Pons (tissue), 1 donor: ENCODE measurements around the gene CDKL2.

Source experiments
- DNase-seq: peaks from one replicate; pipeline ENCODE4 v3.0.0-alpha.2; 2016; ENCODE audit warnings: low spot score

CDKL2 gene

DNA sequence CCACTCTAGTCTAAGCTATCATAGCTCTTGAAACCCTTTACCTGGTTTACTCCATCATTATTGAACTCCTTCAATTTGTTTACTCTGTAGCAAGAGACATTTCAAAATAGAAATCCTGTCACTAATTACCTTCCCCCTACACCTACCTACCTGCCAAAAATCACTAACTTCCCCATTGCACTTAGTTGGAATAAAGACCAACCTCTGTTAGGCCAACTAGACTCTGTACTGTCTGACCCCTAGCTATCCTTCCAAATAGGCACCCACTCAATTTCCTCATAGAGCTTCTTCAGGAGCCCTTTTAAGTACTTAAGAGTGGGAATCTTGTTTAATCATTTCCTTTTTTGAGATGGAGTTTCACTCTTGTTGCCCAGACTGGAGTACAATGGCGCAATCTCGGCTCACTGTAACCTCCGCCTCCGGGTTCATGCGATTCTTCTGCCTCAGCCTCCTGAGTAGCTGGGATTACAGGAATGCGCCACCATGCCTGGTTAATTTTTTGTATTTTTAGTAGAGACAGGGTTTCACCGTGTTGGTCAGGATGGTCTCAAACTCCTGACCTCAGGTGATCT is 8.9 kb upstream of the CDKL2 start:
- DNase-seq = no peak

DNA sequence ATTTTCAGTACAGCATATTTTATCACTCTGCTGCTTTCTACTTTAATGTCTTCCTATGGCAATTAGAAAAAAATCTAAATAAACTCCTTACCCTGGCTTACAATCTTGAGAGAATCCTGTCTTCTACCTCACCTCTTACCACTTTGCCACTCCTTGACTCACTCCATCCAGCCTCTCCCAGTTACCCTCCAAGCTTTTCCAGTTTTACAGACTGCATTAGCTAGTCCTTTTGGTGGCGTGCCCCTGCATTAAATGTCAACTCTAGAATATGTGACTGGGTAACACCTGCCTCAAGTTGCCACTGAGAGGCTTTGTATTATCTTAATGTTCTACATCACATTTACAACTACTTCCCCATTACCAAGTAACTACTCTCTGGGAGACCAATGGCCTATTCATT is 7.5 kb upstream of the CDKL2 start:
- DNase-seq = no peak

DNA sequence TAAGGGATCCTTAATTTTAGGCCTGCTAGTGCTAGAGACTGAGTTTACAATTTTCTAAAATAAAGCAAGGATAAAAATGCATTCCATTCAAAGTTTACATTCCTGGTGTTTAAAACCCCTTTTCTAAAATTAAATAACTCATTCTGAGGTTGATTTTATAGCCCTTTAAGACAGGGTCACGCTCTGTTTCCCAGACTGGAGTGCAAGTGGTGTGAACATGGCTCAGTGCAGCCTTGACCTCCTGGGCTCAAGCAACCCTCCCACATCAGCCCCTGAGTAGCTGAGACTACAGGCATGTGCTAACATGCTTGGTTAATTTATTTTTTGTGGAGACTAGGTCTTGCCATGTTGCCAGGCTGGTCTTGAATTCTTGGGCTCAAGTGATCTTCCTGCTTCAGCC is 6.8 kb upstream of the CDKL2 start:
- DNase-seq = no peak

DNA sequence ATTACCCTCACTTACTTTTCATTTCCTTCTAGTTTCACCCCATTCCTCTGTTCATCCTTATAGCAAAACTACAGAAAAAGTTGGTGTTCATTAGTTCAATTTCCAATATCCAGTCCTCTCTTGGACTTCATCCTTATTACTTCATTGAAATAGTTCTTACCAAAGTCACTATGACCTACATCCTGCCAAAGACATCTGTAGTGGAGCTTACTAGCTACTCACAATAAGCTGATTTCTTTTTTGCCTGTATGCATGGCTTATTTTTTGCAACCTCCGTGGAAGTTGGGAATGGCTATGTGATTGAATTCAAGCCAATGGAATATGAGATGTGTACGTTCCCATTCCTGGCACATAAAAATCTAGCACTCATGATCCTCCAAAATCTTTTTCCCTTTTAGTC is 4.6 kb upstream of the CDKL2 start:
- DNase-seq = no peak

DNA sequence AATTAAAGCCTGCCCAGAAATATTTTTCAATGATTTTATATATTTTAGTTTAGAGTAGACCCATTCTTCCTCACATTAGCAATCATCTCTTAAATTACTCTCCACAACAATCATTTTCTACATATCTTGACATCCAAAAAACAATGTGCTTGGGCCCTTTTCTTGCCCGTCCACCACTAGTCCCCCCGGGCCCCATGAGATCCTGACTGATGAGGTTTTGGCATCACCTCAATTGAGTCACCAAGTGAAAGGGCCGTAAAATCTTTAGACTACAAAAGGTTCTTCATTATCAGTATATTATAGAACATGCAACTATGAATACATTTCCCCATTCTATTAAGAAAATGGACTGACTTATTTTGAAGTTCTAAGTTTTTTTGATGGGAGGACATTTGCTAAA is 4.0 kb upstream of the CDKL2 start:
- no peak for DNase-seq

DNA sequence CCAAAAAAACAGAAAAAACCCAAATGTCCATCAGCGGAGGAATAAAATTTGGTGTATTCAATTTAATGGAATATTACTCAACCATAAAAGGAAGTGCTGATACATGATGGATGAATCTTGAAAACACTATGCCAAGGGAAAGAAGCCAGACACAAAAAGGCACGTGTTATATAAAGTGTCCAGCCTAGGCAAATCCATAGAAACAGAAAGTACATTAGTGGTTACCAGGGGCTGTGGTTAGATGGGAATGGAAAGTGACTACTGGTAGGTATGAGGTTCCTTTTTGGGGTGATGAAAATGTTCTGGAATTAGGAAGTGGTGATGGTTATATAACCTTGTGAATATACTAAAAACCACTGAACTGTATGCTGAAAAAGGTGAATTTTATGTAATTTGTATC is 3.5 kb upstream of the CDKL2 start:
- no peak for DNase-seq

DNA sequence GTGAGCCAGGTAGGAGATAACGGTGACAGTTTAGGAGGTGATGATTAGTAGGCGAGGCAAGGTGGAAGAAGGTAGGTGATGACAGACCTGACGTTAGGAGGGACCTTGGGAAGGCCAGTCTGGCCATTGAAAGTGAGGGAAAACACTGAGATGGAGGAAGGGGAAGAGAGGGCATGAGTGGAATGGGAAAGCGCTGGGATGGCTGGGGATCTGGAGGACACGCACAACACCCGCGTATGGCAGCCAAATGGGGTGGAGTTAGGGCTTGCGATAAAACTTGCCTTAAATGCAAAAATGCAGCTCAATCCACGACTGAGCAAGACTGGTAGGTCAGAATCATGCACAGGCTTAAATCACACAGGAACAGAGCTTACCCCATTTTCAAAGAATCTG is 605 bp upstream of the CDKL2 start:
- DNase-seq = no peak

DNA sequence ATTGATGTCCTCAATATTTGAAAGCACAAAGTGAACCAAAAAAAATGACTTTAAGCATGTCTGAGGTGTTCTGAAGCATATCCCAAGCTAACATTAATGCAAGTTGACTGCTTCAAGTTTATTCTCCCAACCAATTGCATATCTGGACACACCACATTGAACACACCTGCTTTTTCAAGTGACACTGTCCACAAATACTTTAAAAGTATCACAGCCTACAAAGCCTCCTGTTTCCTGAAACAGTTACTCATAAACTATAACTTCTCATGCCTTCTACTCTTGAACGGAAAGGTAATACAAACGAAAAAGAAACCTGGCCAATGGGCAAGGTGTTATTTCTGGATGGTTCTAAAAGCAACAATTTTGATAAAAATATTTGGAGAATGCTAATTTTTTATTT is 1.1 kb downstream of the CDKL2 start:
- peak; percentile 20 for DNase-seq

DNA sequence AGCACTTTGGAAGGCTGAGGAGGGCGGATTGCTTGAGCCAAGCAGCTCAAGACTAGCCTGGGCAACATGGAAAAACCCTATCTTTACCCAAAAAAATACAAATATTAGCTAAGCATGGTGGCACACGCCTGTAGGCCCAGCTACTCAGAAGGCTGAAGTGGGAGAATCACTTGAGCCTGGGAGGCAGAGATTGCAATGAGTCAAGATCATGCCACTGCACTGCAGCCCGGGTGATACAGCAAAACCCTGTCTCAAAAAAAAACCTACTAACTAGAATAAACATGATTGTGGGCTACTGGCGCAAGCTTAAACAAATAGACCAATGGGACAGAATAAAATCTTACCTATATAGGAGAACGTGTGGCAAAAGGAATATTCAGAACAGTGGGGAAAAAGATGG is 7.3 kb downstream of the CDKL2 start:
- no peak for DNase-seq

DNA sequence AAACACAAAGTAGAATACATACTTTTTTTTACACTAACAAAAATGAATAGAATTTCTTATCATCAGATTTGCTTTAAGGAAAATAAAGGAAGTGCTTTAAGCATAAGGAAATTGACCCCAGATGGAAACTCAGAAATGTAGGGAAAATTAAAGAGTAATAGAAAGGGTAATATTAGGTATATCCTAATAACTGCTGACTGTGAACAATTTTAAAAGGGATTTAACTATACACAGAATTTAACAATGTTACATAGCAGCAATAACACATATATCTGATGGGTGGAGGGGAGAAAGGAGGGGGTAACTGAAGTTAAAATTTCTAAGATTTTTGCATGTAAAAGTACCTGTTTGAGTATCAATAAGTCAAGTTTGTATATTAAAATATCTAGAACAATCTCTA is 8.6 kb downstream of the CDKL2 start:
- DNase-seq = no peak

DNA sequence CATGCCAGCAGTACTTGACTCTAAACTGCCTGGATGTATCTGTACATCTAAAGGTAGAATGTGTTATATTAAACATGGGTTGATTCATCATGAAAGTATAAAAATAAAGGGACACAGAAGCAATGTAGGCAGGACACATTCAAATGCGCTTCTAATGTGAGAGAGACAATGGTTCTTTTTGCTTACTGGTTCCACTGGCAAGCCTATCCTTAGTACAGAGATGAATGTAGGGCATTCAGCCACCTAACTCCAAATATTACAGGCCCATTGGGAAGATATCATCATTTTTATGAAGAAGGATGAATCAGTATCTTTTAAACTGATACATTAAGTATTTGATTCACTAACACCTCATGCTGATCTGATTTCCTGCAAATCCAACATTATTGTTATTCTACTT is 18.0 kb downstream of the CDKL2 start:
- peak; percentile 85 for DNase-seq

DNA sequence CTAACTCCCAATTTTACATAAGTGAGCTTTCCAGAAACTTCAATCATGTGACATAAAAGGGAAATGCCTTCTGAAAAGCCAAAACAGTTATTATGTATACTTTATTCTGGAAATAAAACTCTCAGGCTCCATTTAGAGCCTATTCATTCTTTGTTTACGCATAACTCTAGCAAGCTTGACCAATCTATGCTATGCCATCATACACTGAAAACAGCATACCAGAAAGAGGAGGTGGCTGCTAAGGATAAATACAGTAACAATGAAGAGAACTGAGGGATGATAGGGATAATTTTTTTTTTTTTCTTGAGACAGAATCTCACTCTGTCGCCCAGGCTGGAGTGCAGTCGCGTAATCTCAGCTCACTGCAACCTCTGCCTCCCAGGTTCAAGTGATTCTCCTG is 24.4 kb downstream of the CDKL2 start:
- DNase-seq = no peak

DNA sequence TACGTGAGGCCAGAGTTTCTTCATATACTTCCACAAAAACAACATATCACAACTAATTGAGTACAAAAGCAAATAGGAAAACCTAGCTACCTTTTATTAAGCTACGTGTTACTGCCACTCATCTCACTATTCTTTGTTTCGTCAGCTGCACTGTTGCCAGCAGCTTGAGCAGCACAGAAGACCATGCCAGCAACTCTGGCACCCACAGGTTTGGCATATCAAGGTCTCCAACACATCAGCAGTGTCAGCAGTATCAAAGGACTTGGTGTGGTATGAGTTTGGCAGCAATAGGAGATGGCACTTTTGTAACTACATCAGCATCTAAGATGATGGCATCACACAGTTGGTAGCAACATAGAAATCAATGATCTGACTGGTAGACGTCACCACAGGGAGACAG is 30.7 kb downstream of the CDKL2 start:
- DNase-seq = no peak

DNA sequence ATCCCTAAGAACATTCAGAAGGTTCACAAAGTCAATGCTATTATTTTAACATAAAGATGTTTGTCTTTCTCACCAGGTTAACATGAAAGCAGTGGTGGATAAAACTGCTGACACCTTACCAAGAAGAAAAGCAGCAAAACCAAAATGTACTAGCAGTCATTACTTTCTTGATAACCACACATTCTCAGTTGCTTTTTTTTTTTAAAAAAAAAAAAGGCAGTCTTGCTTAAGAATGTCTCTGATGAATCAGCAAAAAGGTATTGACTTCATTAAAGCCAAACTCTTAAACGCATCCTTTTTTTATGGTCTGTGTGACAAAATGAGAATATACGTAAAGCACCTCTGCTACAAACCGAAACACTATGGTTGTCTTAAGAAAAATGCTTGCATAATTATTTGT is 31.9 kb downstream of the CDKL2 start:
- no peak for DNase-seq

DNA sequence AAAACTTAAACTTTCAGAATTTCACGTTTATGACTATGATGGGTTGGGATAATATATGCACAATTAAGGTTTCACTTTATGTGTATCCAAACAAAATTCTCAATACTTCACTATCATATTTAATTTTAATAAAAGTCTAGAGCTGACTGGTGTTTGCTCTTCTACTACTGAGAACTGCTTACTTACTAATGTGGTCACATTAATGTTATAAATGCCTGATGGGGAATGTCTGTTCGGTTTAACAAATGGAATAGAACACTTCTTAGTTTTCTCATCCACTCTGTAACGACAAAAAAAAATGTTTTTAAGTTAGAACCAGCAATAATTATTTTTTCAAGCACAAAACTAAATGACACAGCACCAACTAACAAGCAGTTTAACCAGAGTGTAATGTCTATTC is 34.3 kb downstream of the CDKL2 start:
- no peak for DNase-seq

DNA sequence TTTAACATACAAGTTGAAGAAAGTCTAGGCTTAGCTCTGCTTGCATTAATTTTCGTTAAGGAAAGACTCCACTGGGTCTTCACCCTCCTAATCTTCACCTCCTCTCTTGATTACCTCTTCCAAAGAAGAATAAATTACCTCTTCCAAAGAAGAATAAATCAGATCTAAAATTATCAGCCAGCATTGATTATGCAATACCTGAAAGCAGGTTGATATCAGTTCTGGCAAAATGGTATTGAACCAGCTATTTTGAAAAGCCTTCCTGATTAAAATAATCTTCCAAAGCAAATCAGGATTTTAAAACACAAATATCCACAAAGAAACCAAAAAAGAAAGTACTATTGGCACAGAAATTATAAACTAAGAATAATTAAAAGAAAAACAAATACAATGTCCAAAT is 36.9 kb downstream of the CDKL2 start:
- no peak for DNase-seq

DNA sequence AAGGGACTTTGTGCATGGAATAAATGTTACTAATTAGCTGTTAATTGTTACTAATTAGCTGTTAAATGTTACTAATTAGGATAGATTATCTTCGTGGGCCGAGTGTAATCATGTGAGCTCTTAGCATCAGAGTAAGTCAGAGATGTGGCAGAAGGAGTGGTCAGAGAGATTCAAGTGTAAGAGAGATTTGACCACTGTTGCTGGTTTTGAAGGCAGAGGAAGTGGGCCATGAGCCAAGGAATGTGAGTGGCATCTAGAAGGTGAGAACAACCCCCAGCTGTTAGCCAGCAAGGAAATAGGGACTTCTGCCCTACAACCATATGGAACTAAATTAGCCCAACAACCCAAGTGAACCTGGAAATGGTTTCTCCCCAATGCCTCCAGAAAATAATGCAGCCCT is 46.3 kb downstream of the CDKL2 start:
- no peak for DNase-seq

DNA sequence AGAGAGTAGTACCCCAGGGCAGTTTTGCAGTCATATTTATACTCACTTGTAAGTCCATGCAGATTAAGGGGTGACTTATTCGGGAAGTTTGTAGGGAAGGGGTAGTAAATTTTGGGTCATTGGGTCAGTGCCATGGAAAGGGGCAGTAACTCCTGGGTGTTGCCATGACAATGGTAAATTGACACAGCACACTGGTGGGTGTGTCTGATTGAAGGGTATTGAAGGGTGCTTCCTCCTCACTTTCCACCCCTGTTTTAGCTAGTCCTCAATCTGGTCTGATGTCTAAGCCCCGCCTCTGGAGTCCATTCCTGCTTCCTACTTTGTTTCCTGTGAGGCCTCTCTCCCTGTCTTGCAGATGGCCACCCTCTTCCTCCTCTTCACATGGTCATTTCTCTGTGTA is 62.6 kb downstream of the CDKL2 start:
- DNase-seq = no peak

DNA sequence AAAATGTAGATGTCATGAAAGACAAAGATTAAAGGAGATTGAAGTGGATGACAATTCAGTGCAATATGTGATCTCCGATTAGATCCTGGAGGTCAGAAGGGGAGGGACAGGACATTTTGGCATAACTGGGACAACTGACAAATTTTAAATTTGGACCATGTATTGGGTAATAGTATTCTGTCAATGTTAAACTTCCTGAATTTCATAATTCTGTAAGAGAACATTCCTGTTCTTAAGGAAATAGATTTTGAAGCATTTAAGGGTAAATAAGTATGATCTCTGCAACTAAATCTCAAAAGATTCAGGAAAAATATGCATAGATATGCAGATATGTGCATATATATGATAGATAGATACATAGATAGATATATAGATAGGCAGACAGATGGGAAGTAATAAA is 63.4 kb downstream of the CDKL2 start:
- no peak for DNase-seq

DNA sequence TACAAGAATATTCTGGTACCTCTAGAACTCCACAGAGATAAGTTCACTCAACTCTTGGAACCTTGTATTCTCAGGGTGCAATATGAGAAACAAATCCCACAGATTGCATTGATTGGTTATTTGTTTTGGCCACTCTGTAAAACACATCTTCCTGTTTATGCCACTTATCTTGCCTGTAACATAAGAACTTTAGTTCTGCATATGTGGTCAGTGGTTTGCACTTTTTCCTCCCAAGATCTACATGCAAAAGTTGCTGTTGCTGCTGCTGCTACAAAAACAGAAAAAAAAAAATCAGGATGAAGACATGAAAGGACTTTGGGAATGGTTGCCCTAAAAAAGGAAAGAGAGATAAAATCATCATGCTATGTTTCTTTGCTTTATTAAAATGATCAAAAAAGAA is 64.8 kb downstream of the CDKL2 start:
- no peak for DNase-seq

DNA sequence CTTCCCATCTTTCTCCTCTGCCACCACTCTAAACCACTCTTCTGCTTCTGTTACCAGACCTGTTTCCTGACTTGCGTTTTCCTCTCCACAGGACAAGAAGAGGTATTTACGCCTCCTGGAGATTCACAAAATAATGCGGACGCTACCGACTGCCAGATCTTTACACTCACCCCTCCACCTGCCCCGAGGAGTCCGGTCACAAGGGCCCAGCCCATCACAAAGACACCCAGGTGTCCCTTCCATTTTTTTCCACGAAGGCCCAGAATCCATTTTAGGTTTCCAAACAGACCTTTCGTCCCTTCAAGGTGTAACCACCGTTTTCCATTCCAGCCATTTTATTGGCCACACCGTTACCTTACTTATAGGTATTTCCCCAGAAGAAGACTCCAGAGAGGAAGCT is 66.3 kb downstream of the CDKL2 start:
- DNase-seq = no peak

DNA sequence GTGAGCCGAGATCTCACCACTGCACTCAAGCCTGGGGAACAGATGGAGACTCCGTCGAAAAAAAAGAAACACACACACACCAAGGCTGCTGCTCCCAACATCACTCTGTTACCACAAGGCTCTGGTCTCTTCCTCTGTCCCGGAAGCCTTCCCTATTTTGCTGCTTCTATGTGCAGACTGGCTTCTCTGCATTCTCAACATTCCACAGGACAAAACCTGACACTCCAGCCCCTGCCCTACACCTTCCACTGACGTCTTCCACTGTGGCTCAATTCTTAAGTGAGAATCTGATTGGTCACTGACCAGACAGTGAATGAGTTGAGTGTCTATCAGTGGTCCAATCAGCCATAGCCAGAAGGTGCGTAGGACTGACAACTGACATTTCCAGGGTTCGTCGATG is 68.5 kb downstream of the CDKL2 start:
- DNase-seq = no peak

DNA sequence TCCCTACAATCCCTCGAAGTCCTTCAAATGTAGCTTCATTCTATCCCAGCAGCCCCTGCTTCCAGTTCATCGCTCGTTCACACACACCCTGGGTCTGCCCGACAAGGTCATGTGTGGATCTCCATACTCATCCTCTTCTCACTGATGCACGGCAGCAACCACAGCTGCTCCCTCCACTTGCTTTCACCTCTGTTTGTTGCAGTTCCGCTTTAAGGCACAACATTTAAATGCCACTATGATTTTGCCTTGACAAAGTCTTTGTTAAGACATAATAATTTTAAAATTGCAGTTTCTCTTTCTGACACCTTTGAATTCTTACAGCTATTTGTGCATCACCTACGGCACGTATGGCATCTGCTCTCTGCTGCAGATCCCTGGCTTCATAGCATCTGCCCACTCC is 72.6 kb downstream of the CDKL2 start:
- no peak for DNase-seq

DNA sequence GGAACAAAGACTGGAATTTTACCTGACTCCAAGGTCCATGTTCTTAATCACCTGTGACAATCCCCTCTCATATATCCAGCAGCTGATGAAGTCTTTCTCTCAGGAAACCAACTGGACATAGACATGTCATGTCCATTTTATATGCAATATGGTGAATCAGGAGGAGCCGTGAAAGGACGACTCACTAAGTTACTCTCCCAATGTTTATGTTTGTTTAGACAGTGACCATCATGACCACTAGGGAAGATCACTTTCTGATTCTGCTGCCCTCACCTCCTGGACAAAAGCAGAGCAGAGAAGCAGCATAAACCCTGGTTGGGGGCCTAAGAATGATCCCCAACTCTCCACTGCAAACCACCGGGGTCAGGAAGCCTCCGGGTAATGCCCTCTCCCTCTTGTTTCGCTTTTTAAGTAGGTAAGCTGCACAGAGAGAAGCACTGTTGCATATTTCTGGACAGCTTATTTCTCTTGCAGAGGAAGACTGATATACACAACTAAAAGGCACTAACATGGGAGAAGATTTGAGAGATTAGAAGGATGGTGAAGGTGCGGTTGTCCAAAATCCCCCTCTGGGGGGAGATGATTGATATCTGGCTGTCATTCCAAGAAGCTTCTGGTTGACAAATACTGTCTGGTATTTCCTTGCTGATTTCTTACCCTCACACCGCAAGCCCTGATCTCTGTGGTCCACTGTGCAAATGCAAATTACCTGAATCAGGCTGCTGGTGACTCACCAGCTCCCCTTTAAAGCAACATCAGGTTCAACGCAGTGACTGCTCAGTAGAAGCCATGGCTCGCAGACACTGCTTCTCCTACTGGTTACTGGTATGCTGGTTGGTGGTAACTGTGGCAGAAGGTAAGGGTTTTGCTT is 74.8 kb downstream of the CDKL2 start, which contains the start of gene ODAPH:
ODAPH (plus strand) TSS at position 773 of the 871 bp plus-strand sequence; CDS start at position 790, 17 bp downstream.
- DNase-seq = no peak
